DOHH2 (cell line): Measurements from ENCODE around the gene RIPOR2.

Experiments
- H3F3A ChIP-seq: fragments of 200-600 bp; sonication (generic), shearing (Covaris generic); 2 replicates; pipeline ENCODE4 v1.6.0; 2016; ENCODE audit warnings: antibody characterized with exemption, mild to moderate bottlenecking; ENCODE audit not compliant: control insufficient read depth, insufficient read depth
- H3K27ac ChIP-seq: fragments of 200-600 bp; sonication (generic); 2 replicates; pipeline ENCODE4 v1.5.1; 2014; ENCODE audit warnings: low read depth, mild to moderate bottlenecking, low read length, moderate library complexity
- H3K27me3 ChIP-seq: fragments of 200-600 bp; sonication (generic); 2 replicates; pipeline ENCODE4 v1.6.1; 2014; ENCODE audit warnings: mild to moderate bottlenecking, low read length, mixed read lengths; ENCODE audit not compliant: control insufficient read depth
- H3K36me3 ChIP-seq: fragments of 200-600 bp; sonication (generic); 2 replicates; pipeline ENCODE4 v1.6.1; 2014; ENCODE audit warnings: mild to moderate bottlenecking, low read length, moderate library complexity, mixed read lengths; ENCODE audit not compliant: control insufficient read depth
- H3K4me1 ChIP-seq: fragments of 200-600 bp; sonication (generic); 2 replicates; pipeline ENCODE4 v1.6.1; 2014; ENCODE audit warnings: mild to moderate bottlenecking, low read length, mixed read lengths; ENCODE audit not compliant: control insufficient read depth
- H3K4me2 ChIP-seq: fragments of 200-600 bp; sonication (generic); 2 replicates; pipeline ENCODE4 v1.6.0; 2014; ENCODE audit warnings: mild to moderate bottlenecking, low read length, moderate library complexity
- H3K4me3 ChIP-seq: fragments of 200-600 bp; sonication (generic); 2 replicates; pipeline ENCODE4 v1.5.1; 2014; ENCODE audit warnings: mild to moderate bottlenecking, low read length, mixed read lengths
- H3K79me2 ChIP-seq: fragments of 200-600 bp; sonication (generic); 2 replicates; pipeline ENCODE4 v1.6.1; 2014; ENCODE audit warnings: mild to moderate bottlenecking, low read length, mixed read lengths; ENCODE audit not compliant: control insufficient read depth
- H3K9me2 ChIP-seq: fragments of 200-600 bp; sonication (generic); replicated peaks from 2 replicates; pipeline ENCODE4 v1.6.1; 2014; ENCODE audit warnings: mild to moderate bottlenecking, low read length, mixed read lengths; ENCODE audit not compliant: control insufficient read depth
- H3K9me3 ChIP-seq: fragments of 200-600 bp; sonication (generic); 2 replicates; pipeline ENCODE4 v1.6.1; 2014; ENCODE audit warnings: antibody characterized with exemption, low read length, mixed read lengths; ENCODE audit not compliant: control insufficient read depth, insufficient read depth
- H4K20me1 ChIP-seq: fragments of 200-600 bp; sonication (generic); 2 replicates; pipeline ENCODE4 v1.6.0; 2014; ENCODE audit warnings: low read depth, mild to moderate bottlenecking, antibody characterized with exemption, low read length, moderate library complexity; ENCODE audit not compliant: control insufficient read depth, insufficient read depth
- EZH2phosphoT487 ChIP-seq: fragments of 200-600 bp; sonication (generic); IDR thresholded peaks from 2 replicates; pipeline ENCODE4 v1.6.1; 2017; ENCODE audit warnings: borderline replicate concordance, mild to moderate bottlenecking, antibody characterized with exemption, low read length, moderate library complexity, mixed read lengths
- TF ChIP-seq, protein P1 (sequence below): fragments of 200-600 bp; sonication (generic); IDR thresholded peaks from one replicate; pipeline ENCODE4 v1.5.1; 2014; ENCODE audit warnings: antibody characterized with exemption, mild to moderate bottlenecking, low read depth, low read length; ENCODE audit not compliant: poor library complexity, severe bottlenecking

Gene RIPOR2

DNA sequence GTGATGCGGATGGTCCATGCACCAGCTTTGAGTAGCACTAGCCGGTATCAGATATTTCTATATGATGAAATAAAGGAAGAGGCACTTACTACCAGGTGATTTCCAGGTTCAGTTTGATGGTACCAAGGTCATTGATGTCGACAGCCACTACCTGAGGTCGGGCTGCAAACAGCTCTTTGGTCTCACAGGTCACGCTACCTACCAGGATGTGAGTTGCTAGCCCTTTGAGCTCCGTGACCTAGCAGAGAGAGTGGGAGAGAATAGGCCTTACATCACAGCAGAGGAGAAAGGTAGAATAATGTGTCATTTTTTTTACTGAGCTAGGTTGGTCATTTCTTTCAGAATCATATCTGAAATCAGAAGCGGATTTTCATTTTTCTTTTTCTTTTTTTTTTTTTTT lies 86.0 kb downstream of the RIPOR2 start:
- no peaks in the 10 kb centered on the region for H3K9me3 ChIP-seq
- no peaks in the 10 kb centered on the region for H3K9me2 ChIP-seq
- no peak overlapping the region for H3K4me3 ChIP-seq
- no peaks in the 10 kb centered on the region for H3K27me3 ChIP-seq
- peaks cover 94% of the 10 kb centered on the region for H3K36me3 ChIP-seq
- no peaks in the 10 kb centered on the region for H3K79me2 ChIP-seq
- TF ChIP-seq EZH2phosphoT487 = no peak
- TF ChIP-seq, protein P1, sequence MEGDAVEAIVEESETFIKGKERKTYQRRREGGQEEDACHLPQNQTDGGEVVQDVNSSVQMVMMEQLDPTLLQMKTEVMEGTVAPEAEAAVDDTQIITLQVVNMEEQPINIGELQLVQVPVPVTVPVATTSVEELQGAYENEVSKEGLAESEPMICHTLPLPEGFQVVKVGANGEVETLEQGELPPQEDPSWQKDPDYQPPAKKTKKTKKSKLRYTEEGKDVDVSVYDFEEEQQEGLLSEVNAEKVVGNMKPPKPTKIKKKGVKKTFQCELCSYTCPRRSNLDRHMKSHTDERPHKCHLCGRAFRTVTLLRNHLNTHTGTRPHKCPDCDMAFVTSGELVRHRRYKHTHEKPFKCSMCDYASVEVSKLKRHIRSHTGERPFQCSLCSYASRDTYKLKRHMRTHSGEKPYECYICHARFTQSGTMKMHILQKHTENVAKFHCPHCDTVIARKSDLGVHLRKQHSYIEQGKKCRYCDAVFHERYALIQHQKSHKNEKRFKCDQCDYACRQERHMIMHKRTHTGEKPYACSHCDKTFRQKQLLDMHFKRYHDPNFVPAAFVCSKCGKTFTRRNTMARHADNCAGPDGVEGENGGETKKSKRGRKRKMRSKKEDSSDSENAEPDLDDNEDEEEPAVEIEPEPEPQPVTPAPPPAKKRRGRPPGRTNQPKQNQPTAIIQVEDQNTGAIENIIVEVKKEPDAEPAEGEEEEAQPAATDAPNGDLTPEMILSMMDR = no peak
- H3K4me1 ChIP-seq = no peaks in the 10 kb centered on the region
- no peak overlapping the region for H3K27ac ChIP-seq
- no peak overlapping the region for H3K4me2 ChIP-seq
- peaks cover 3% of the 10 kb centered on the region; the same call in 1 of the 2 replicates for H3F3A ChIP-seq
- no peaks in the 10 kb centered on the region for H4K20me1 ChIP-seq

DNA sequence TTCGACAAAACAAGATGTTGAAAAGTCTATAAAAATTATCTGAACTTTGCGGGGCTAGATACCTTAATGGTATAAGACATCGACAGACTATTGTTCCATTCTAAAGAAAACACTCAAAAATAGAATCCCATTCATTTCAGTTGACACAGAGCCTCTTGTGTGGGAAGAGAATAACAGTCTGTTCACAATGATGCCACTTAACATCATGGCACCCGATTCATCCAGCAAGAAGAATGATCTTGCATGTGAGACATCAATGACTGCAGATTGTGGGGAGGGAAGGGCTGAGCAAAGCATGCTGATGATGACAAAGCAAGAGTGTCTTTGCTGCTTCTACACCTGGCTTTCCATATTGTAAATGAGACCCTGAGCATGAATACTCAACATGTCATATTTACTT lies 87.3 kb downstream of the RIPOR2 start:
- H3K9me2 ChIP-seq = no peaks in the 10 kb centered on the region
- no peaks in the 10 kb centered on the region for H3K9me3 ChIP-seq
- no peak overlapping the region for H3K4me3 ChIP-seq
- H3K79me2 ChIP-seq = no peaks in the 10 kb centered on the region
- H3K4me1 ChIP-seq = no peaks in the 10 kb centered on the region
- peaks cover 3% of the 10 kb centered on the region; the same call in 1 of the 2 replicates for H3F3A ChIP-seq
- no peaks in the 10 kb centered on the region for H3K27me3 ChIP-seq
- no peak overlapping the region for H3K4me2 ChIP-seq
- H3K27ac ChIP-seq = no peak overlapping the region
- TF ChIP-seq EZH2phosphoT487 = no peak
- TF ChIP-seq, protein P1 = no peak
- H4K20me1 ChIP-seq = no peaks in the 10 kb centered on the region
- peaks cover 95% of the 10 kb centered on the region for H3K36me3 ChIP-seq

DNA sequence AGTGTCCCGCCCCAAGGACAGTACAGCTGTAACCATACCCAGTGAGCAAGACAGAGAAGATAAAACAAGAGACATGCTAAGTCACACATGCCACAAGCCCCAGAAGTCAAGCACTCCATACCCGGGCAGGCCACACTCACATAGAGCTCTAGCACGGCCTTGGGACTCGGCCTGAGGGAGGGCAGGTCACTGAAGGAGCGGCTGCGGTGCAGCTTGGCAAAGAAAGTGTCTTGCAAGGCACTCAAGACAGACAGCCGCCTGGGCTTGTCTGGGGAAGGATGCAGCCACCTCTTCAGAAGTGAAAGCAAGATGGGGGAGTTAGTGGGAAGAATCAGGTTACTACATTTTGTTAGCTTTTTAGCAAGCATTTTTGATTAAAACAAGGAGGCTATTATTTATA lies 88.4 kb downstream of the RIPOR2 start:
- no peaks in the 10 kb centered on the region for H3K9me2 ChIP-seq
- no peaks in the 10 kb centered on the region for H3K4me1 ChIP-seq
- TF ChIP-seq EZH2phosphoT487 = no peak
- TF ChIP-seq, protein P1 = no peak
- no peak overlapping the region for H3K4me2 ChIP-seq
- peaks cover 3% of the 10 kb centered on the region; the same call in 1 of the 2 replicates for H3F3A ChIP-seq
- no peaks in the 10 kb centered on the region for H3K9me3 ChIP-seq
- H3K36me3 ChIP-seq = peaks cover 95% of the 10 kb centered on the region
- no peaks in the 10 kb centered on the region for H3K27me3 ChIP-seq
- H4K20me1 ChIP-seq = no peaks in the 10 kb centered on the region
- H3K79me2 ChIP-seq = no peaks in the 10 kb centered on the region
- no peak overlapping the region for H3K27ac ChIP-seq
- H3K4me3 ChIP-seq = no peak overlapping the region
